CD14-positive monocyte (primary cell): ENCODE measurements around the gene RIMBP2. TPM values are rescaled to one million over a fixed set of nuclear protein-coding genes. Genes with fewer than 3 reads are reported as not detected.

Source experiments
- DNase-seq, 3 donors: peaks; one replicate each; pipeline ENCODE4 v3.0.0-alpha.2; 2011 to 2022
- H2AFZ ChIP-seq: 2 replicates; pipeline ENCODE4 v1.6.0; 2012; ENCODE audit warnings: mild to moderate bottlenecking, low read depth, low read length, inconsistent platforms; ENCODE audit not compliant: insufficient read depth, poor library complexity, severe bottlenecking
- H3K27ac ChIP-seq, 2 donors: 1 replicate in 1 of 2; 2 replicates in 1 of 2; pipeline ENCODE4 v1.5.1; 2012 to 2013; ENCODE audit warnings: low read length in 2 of 2, control low read depth in 1 of 2, inconsistent platforms in 1 of 2, low read depth in 1 of 2, mild to moderate bottlenecking in 1 of 2
- H3K27me3 ChIP-seq, 2 donors: one replicate each; pipeline versions ENCODE4 v1.6.0 to v1.6.1; 2011 to 2013; ENCODE audit warnings: low read length in 2 of 2; ENCODE audit not compliant: control insufficient read depth in 2 of 2, insufficient read depth in 2 of 2
- H3K36me3 ChIP-seq, 2 donors: replicated peaks in 1 of 2; 1 replicate in 1 of 2; 2 replicates in 1 of 2; pipeline versions ENCODE4 v1.5.1 to v1.6.1; 2012 to 2013; ENCODE audit warnings: low read length in 2 of 2, control low read depth in 1 of 2, inconsistent platforms in 1 of 2, mild to moderate bottlenecking in 1 of 2; ENCODE audit not compliant: insufficient read depth in 2 of 2, control insufficient read depth in 1 of 2
- H3K4me1 ChIP-seq, 2 donors: 1 replicate in 1 of 2; 2 replicates in 1 of 2; pipeline versions ENCODE4 v1.5.1 to v1.6.1; 2012 to 2013; ENCODE audit warnings: low read length in 2 of 2, control low read depth in 1 of 2, inconsistent platforms in 1 of 2, mild to moderate bottlenecking in 1 of 2, moderate library complexity in 1 of 2; ENCODE audit not compliant: insufficient read depth in 2 of 2, control insufficient read depth in 1 of 2
- H3K4me2 ChIP-seq: replicated peaks from 2 replicates; pipeline ENCODE3; 2012; ENCODE audit warnings: low read length, moderate library complexity, mild to moderate bottlenecking; ENCODE audit not compliant: poor library complexity, severe bottlenecking; ENCODE audit errors: extremely low read depth
- H3K4me3 ChIP-seq, 3 experiments: fragments of 200-600 bp in 1 of 3; sonication (generic) in 1 of 3; replicated peaks in 1 of 3; 1 replicate in 2 of 3; 2 replicates in 1 of 3; pipeline ENCODE4 v1.5.1; 2011 to 2013; ENCODE audit warnings: low read length in 3 of 3, mild to moderate bottlenecking in 3 of 3, control low read depth in 2 of 3, low read depth in 2 of 3, inconsistent platforms in 1 of 3, moderate library complexity in 1 of 3
- H3K79me2 ChIP-seq: 2 replicates; pipeline ENCODE4 v1.6.0; 2012; ENCODE audit warnings: mild to moderate bottlenecking, control low read depth, inconsistent platforms, low read length, moderate library complexity; ENCODE audit not compliant: insufficient read depth
- H3K9ac ChIP-seq: 2 replicates; pipeline ENCODE4 v1.6.0; 2017; ENCODE audit warnings: low read length, mild to moderate bottlenecking; ENCODE audit not compliant: insufficient read depth, poor library complexity, severe bottlenecking
- H3K9me3 ChIP-seq, 2 donors: replicated peaks in 1 of 2; 1 replicate in 1 of 2; 2 replicates in 1 of 2; pipeline versions ENCODE4 v1.5.1 to v1.6.1; 2012 to 2013; ENCODE audit warnings: low read length in 2 of 2, control low read depth in 1 of 2; ENCODE audit not compliant: control insufficient read depth in 1 of 2, insufficient read depth in 1 of 2
- H4K20me1 ChIP-seq: 2 replicates; pipeline ENCODE4 v1.6.0; 2012; ENCODE audit warnings: mild to moderate bottlenecking, low read length, control low read depth, moderate library complexity; ENCODE audit not compliant: insufficient read depth
- H3K27ac Mint-ChIP-seq, 7 donors: one replicate each; pipeline ENCODE4 v1.8.0; 2020; ENCODE audit warnings: mild to moderate bottlenecking in 7 of 7, mixed read lengths in 7 of 7, moderate library complexity in 6 of 7, inconsistent platforms in 2 of 7
- H3K27me3 Mint-ChIP-seq, 3 donors: one replicate each; pipeline ENCODE4 v1.8.0; 2021 to 2022; ENCODE audit warnings: low read depth in 3 of 3, mild to moderate bottlenecking in 3 of 3, mixed read lengths in 3 of 3, moderate library complexity in 3 of 3, inconsistent platforms in 1 of 3
- H3K36me3 Mint-ChIP-seq, 2 donors: one replicate each; pipeline ENCODE4 v1.8.0; 2020; ENCODE audit warnings: mixed read lengths in 2 of 2, inconsistent platforms in 1 of 2, mild to moderate bottlenecking in 1 of 2
- H3K4me1 Mint-ChIP-seq: one replicate; pipeline ENCODE4 v1.8.0; 2020; ENCODE audit warnings: mild to moderate bottlenecking, mixed read lengths
- H3K4me3 Mint-ChIP-seq, 2 donors: one replicate each; pipeline ENCODE4 v1.8.0; 2020; ENCODE audit warnings: mild to moderate bottlenecking in 2 of 2, mixed read lengths in 2 of 2, moderate library complexity in 1 of 2
- H3K9me3 Mint-ChIP-seq, 7 donors: one replicate each; pipeline ENCODE4 v1.8.0; 2020 to 2022; ENCODE audit warnings: mixed read lengths in 7 of 7, mild to moderate bottlenecking in 6 of 7, moderate library complexity in 6 of 7, inconsistent platforms in 2 of 7
- WGBS: methylation state at CpG from one replicate; pipeline ENCODE4 v1.1.5; 2013; ENCODE audit warnings: missing lambda C conversion rate; ENCODE audit not compliant: insufficient coverage; 5-methylcytosine and 5-hydroxymethylcytosine counted together
- intact Hi-C, 2 donors: fragments of 100-400 bp; cut with micrococcal nuclease; formaldehyde crosslinking; loops; one replicate each; pipeline versions ENCODE4 v1.15.0 to v1.15.1; 2023
- polyA plus RNA-seq, 3 donors: library from polyadenylated mRNA; depleted of rRNA in 1 of 3; unstranded in 2 of 3; stranded (reverse) in 1 of 3; fragments of 300-500 nt in 2 of 3; fragments of >200 nt in 1 of 3; fragmentation: Illumina TruSeq in 2 of 3; gene quantifications; 1 replicate in 2 of 3; 2 replicates in 1 of 3; pipeline ENCODE4 v1.2.3, GENCODE V29; 2012 to 2021
- TF ChIP-seq, protein P1 (sequence below): fragments of 200-600 bp; IDR thresholded peaks from one replicate; pipeline ENCODE4 v1.8.0; 2022; ENCODE audit warnings: antibody characterized with exemption, mild to moderate bottlenecking

The RIMBP2 gene
- polyA plus RNA-seq, 3 donors, result not detected

DNA sequence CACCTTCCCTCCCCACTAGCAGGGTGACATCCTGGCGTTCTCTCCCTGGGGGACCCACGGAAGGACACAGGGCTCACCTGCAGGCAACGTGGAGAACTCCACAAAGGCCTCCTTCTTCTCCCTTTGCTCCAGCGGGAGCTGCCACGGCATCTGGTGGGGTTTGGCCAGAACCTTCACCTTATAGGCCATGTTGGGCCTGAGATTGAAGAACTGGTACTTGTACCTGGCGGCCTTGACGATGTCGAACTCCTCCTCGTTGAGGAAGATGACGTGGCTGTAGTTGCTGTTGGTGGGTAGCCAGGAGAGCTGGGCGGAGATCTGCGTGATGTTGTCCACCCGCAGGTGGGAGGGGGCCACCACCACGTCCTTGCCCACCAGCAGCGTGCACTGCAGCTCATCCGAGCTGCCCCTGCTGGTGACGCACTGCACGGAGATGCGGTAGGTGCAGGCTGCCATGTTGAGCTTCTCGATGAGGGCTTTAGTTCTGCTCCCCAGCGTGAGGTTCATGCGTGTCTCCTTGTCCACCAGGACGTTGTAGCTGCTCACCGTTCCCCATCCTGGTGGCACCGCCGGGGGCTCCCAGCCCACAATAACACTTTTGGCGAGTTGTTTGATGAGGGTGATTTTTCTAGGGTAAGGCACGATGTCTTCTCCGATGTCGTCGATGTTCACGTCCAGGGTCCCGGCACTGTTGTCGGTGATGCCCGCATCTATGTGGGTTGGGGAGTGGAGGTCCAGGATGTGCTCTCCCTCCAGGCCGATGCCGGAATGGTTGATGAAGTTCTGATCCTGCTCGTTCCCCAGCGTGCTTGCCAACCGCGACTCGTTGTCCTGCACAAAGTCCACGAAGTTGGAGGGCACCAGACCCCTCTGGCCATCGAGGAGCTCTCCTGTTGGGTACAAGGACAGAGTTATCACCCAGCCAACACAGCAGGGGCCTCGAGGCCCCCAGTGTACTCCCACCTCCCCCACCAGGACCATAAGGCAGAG lies 274.0 kb downstream of the RIMBP2 start:
- H3K4me1 Mint-ChIP-seq, result no peaks in the 10 kb centered on the region
- DNase-seq, result no peak
- peaks cover 0 to 2% (median 0%) of the 10 kb centered on the region in 3 donors for H3K27me3 Mint-ChIP-seq
- Histone ChIP-seq H2AFZ (no peak overlapping the region), H3K27ac (no peak overlapping the region), H3K4me3 (no peak overlapping the region), H3K9ac (no peak overlapping the region), H4K20me1 (no peaks in the 10 kb centered on the region), H3K9me3 (peaks cover 36 to 49% of the 10 kb centered on the region in 2 donors), H3K4me2 (no peak overlapping the region), H3K4me1 (no peaks in the 10 kb centered on the region), H3K79me2 (no peaks in the 10 kb centered on the region), H3K36me3 (no peaks in the 10 kb centered on the region), H3K27me3 (no peaks in the 10 kb centered on the region)
- no peak overlapping the region for H3K4me3 Mint-ChIP-seq
- intact Hi-C loops, result no loop called here
- TF ChIP-seq, protein P1, sequence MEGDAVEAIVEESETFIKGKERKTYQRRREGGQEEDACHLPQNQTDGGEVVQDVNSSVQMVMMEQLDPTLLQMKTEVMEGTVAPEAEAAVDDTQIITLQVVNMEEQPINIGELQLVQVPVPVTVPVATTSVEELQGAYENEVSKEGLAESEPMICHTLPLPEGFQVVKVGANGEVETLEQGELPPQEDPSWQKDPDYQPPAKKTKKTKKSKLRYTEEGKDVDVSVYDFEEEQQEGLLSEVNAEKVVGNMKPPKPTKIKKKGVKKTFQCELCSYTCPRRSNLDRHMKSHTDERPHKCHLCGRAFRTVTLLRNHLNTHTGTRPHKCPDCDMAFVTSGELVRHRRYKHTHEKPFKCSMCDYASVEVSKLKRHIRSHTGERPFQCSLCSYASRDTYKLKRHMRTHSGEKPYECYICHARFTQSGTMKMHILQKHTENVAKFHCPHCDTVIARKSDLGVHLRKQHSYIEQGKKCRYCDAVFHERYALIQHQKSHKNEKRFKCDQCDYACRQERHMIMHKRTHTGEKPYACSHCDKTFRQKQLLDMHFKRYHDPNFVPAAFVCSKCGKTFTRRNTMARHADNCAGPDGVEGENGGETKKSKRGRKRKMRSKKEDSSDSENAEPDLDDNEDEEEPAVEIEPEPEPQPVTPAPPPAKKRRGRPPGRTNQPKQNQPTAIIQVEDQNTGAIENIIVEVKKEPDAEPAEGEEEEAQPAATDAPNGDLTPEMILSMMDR, result no peak
- peaks cover 12 to 39% (median 30%) of the 10 kb centered on the region in 7 donors for H3K9me3 Mint-ChIP-seq
- H3K36me3 Mint-ChIP-seq, result no peaks in the 10 kb centered on the region
- H3K27ac Mint-ChIP-seq, result no peak overlapping the region
- WGBS, result 93% methylated on average over 32 of the region's 45 CpGs

DNA sequence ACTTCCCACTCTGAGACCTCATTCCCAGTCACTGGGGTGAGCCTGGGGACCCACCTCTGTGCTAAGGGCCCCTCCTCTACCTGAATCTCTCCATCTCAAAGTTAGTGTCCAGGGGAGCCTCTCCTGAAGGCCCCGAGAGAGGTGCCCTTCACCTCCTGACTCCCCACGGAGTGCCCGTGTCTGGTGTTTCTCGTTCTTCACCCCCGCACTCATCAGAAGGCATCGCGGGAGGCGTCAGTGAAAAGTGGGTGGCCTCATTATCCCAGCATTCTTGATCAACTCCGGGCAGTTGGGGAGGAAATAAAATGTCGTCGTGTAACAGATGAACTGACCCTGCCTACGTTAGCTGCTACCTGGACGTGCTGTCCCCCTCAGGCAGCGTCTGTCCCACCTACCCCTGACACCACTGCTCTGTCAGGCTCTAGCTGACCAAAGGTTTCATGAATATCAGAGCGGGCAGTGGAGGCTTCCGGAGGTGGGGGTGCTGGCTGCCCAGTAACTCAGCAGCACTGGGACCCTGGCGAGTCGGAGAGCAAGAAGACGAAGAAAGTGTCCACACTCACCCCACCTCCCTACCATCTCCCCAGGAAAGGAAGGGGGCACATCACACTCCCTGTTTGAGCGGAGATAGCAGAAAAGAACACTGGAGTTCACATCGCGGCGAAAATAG lies 275.6 kb downstream of the RIMBP2 start:
- no peak overlapping the region for H3K4me2 ChIP-seq
- Mint-ChIP-seq H3K27me3 (peaks cover 0 to 2% (median 0%) of the 10 kb centered on the region in 3 donors), H3K9me3 (peaks cover 17 to 45% (median 34%) of the 10 kb centered on the region in 7 donors), H3K4me1 (no peaks in the 10 kb centered on the region), H3K4me3 (no peak overlapping the region), H3K36me3 (no peaks in the 10 kb centered on the region), H3K27ac (peak overlapping the region in 2 of 7 donors; percentile 60 to 67)
- no peaks in the 10 kb centered on the region for H3K36me3 ChIP-seq
- H3K9ac ChIP-seq, result no peak overlapping the region
- intact Hi-C loops, result no loop called here
- WGBS, result 92% methylated on average over 20 of the region's 23 CpGs
- no peaks in the 10 kb centered on the region for H4K20me1 ChIP-seq
- TF ChIP-seq, protein P1, result no peak
- DNase-seq, result no peak
- no peak overlapping the region for H3K27ac ChIP-seq
- no peaks in the 10 kb centered on the region for H3K79me2 ChIP-seq
- peaks cover 44 to 64% of the 10 kb centered on the region in 2 donors for H3K9me3 ChIP-seq
- no peaks in the 10 kb centered on the region for H3K27me3 ChIP-seq
- H2AFZ ChIP-seq, result no peak overlapping the region
- no peaks in the 10 kb centered on the region for H3K4me1 ChIP-seq
- no peak overlapping the region for H3K4me3 ChIP-seq
